Measurements from ENCODE around the gene DISP3.

Gene DISP3

GRCh38 chr1:11531943-11532342 lies 53.0 kb downstream of the DISP3 start:
- DNase-seq = no peak

GRCh38 chr1:11533790-11534787 lies 55.1 kb downstream of the DISP3 start:
- no peak for DNase-seq

- DNase-seq = no peak
Observed at GRCh38 chr1:11534846-11535245, 55.9 kb downstream of the DISP3 start.

GRCh38 chr1:11535316-11535715 lies 56.4 kb downstream of the DISP3 start:
- DNase-seq = no peak

- no peak for DNase-seq
Observed at GRCh38 chr1:11535761-11536572, 57.0 kb downstream of the DISP3 start.

- DNase-seq = no peak
Observed at GRCh38 chr1:11536573-11537379, 57.8 kb downstream of the DISP3 start.

- DNase-seq = no peak
Observed at GRCh38 chr1:11537380-11537764, 58.4 kb downstream of the DISP3 start.

GRCh38 chr1:11537854-11538591 lies 59.1 kb downstream of the DISP3 start:
- no peak for DNase-seq

- DNase-seq = no peak
Observed at GRCh38 chr1:11538886-11539285, 59.9 kb downstream of the DISP3 start.

GRCh38 chr1:11539850-11540772 lies 61.2 kb downstream of the DISP3 start:
- DNase-seq = no peak

GRCh38 chr1:11540773-11541160 lies 61.8 kb downstream of the DISP3 start:
- no peak for DNase-seq

GRCh38 chr1:11541236-11541635 lies 62.3 kb downstream of the DISP3 start:
- no peak for DNase-seq

- no peak for DNase-seq
Observed at GRCh38 chr1:11541956-11542355, 63.0 kb downstream of the DISP3 start.

GRCh38 chr1:11543392-11543791 lies 64.4 kb downstream of the DISP3 start:
- no peak for DNase-seq

- DNase-seq = no peak
Observed at GRCh38 chr1:11543796-11544195, 64.8 kb downstream of the DISP3 start.

- DNase-seq = no peak
Observed at GRCh38 chr1:11546456-11546855, 67.5 kb downstream of the DISP3 start.

- DNase-seq = no peak
Observed at GRCh38 chr1:11550664-11551283, 71.8 kb downstream of the DISP3 start.

GRCh38 chr1:11558276-11558675 lies 79.3 kb downstream of the DISP3 start:
- no peak for DNase-seq

GRCh38 chr1:11558871-11559590 lies 80.1 kb downstream of the DISP3 start:
- peak; percentile 26 for DNase-seq

GRCh38 chr1:11559591-11559970 lies 80.6 kb downstream of the DISP3 start:
- no peak for DNase-seq
